ENCODE measurements around the gene DEXI. TPM values are rescaled to one million over a fixed set of nuclear protein-coding genes. Genes with fewer than 3 reads are reported as not detected.

The DEXI gene
- total RNA-seq, 1 donor = 34.0 TPM

GRCh38 chr16:10965440-10966061 lies 23.3 kb upstream of the DEXI start:
- no peaks in the 10 kb centered on the region for H3K9me3 ChIP-seq (ENCODE audit: low read depth, low read length)
- no peak overlapping the region for H3K4me3 ChIP-seq (ENCODE audit: insufficient read depth, low read length)
- no peak overlapping the region for H2AFZ ChIP-seq (ENCODE audit: low read length)
- peaks cover 16% of the 10 kb centered on the region for H4K20me1 ChIP-seq (ENCODE audit: insufficient read depth, low read length)
- no peak overlapping the region for H3K4me2 ChIP-seq (ENCODE audit: insufficient read depth, low read length)
- TF ChIP-seq, protein P1, sequence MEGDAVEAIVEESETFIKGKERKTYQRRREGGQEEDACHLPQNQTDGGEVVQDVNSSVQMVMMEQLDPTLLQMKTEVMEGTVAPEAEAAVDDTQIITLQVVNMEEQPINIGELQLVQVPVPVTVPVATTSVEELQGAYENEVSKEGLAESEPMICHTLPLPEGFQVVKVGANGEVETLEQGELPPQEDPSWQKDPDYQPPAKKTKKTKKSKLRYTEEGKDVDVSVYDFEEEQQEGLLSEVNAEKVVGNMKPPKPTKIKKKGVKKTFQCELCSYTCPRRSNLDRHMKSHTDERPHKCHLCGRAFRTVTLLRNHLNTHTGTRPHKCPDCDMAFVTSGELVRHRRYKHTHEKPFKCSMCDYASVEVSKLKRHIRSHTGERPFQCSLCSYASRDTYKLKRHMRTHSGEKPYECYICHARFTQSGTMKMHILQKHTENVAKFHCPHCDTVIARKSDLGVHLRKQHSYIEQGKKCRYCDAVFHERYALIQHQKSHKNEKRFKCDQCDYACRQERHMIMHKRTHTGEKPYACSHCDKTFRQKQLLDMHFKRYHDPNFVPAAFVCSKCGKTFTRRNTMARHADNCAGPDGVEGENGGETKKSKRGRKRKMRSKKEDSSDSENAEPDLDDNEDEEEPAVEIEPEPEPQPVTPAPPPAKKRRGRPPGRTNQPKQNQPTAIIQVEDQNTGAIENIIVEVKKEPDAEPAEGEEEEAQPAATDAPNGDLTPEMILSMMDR (IDR thresholded peaks at IDR 0.05; ENCODE audit: extremely low read depth, low read depth, low read length) = no peak
- peaks cover 3% of the 10 kb centered on the region for H3K79me2 ChIP-seq (ENCODE audit: insufficient read depth, low read length)
- no peaks in the 10 kb centered on the region for H3K27me3 ChIP-seq (ENCODE audit: insufficient read depth, low read length)
- H3K27ac ChIP-seq (ENCODE audit: low read depth, low read length) = no peak overlapping the region
- H3K4me1 ChIP-seq (ENCODE audit: insufficient read depth, low read length) = peaks cover 17% of the 10 kb centered on the region
- peaks cover 14% of the 10 kb centered on the region for H3K36me3 ChIP-seq (ENCODE audit: insufficient read depth, low read length)
- DNase-seq (ENCODE audit: insufficient read length, low spot score, missing footprints) = no peak

DNA sequence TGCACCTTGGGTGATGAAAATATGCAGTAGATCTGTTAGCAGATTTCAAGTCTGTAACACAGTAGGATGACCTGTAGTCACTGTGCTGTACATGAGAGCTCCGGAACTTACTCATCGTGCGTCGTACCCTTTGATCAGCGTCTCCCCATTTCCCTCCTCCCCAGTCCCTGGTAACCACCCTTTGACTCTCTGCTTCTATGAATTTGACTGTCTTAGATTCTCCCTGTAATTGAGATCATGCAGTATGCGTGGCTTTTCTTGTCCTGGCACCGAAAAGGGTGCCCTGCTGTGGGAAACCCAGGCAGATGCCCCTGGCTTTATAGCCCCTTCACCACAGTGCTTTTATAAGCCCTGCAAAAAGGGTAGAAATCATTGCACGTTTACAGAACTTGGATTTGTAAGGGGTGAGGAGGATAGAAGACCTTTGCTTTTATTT lies 22.6 kb upstream of the DEXI start:
- Histone ChIP-seq H3K4me3 (ENCODE audit: insufficient read depth, low read length) (no peak overlapping the region), H3K4me1 (ENCODE audit: insufficient read depth, low read length) (peaks cover 21% of the 10 kb centered on the region), H3K4me2 (ENCODE audit: insufficient read depth, low read length) (no peak overlapping the region), H3K27me3 (ENCODE audit: insufficient read depth, low read length) (no peaks in the 10 kb centered on the region), H3K79me2 (ENCODE audit: insufficient read depth, low read length) (peaks cover 3% of the 10 kb centered on the region), H4K20me1 (ENCODE audit: insufficient read depth, low read length) (peaks cover 16% of the 10 kb centered on the region), H3K36me3 (ENCODE audit: insufficient read depth, low read length) (peaks cover 14% of the 10 kb centered on the region), H2AFZ (ENCODE audit: low read length) (no peak overlapping the region), H3K27ac (ENCODE audit: low read depth, low read length) (no peak overlapping the region), H3K9me3 (ENCODE audit: low read depth, low read length) (no peaks in the 10 kb centered on the region)
- TF ChIP-seq, protein P1 (IDR thresholded peaks at IDR 0.05; ENCODE audit: extremely low read depth, low read depth, low read length) = no peak
- no peak for DNase-seq (ENCODE audit: insufficient read length, low spot score, missing footprints)

GRCh38 chr16:10964039-10964890 lies 22.0 kb upstream of the DEXI start:
- peak; percentile 94 for DNase-seq (ENCODE audit: insufficient read length, low spot score, missing footprints)
- H3K79me2 ChIP-seq (ENCODE audit: insufficient read depth, low read length) = peaks cover 3% of the 10 kb centered on the region
- H3K27ac ChIP-seq (ENCODE audit: low read depth, low read length) = peak overlapping the region; percentile 29
- TF ChIP-seq, protein P1 (IDR thresholded peaks at IDR 0.05; ENCODE audit: extremely low read depth, low read depth, low read length) = peak; percentile 98
- peaks cover 14% of the 10 kb centered on the region for H3K36me3 ChIP-seq (ENCODE audit: insufficient read depth, low read length)
- peaks cover 21% of the 10 kb centered on the region for H3K4me1 ChIP-seq (ENCODE audit: insufficient read depth, low read length)
- peak overlapping the region; percentile 40 for H3K4me3 ChIP-seq (ENCODE audit: insufficient read depth, low read length)
- H2AFZ ChIP-seq (ENCODE audit: low read length) = peak overlapping the region; percentile 68
- peak overlapping the region; percentile 70 for H3K4me2 ChIP-seq (ENCODE audit: insufficient read depth, low read length)
- peaks cover 16% of the 10 kb centered on the region for H4K20me1 ChIP-seq (ENCODE audit: insufficient read depth, low read length)
- H3K9me3 ChIP-seq (ENCODE audit: low read depth, low read length) = no peaks in the 10 kb centered on the region
- no peaks in the 10 kb centered on the region for H3K27me3 ChIP-seq (ENCODE audit: insufficient read depth, low read length)

DNA sequence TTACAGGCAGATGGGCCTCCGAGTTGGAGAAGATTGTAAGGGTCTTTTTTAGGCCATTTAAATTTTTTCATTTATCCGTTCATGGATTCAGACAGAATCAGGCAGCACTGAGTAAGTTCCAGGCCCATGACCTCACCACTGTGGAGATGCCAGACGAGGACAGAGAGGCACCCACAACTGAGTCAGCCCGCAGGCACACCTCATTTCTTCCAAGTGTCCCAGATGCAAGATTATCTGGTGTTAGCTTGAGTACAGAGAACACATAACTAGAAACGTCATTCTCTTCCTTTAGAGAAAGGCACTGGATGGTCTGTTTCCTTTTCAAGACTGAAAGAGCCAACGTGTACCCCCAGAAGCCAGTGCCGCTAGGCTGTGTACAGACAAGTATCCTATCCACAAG lies 19.0 kb upstream of the DEXI start:
- peak; percentile 90 for DNase-seq (ENCODE audit: insufficient read length, low spot score, missing footprints)
- Histone ChIP-seq H3K27ac (ENCODE audit: low read depth, low read length) (peak overlapping the region; percentile 81), H3K36me3 (ENCODE audit: insufficient read depth, low read length) (peaks cover 20% of the 10 kb centered on the region), H3K4me1 (ENCODE audit: insufficient read depth, low read length) (peaks cover 31% of the 10 kb centered on the region), H3K27me3 (ENCODE audit: insufficient read depth, low read length) (no peaks in the 10 kb centered on the region), H3K4me3 (ENCODE audit: insufficient read depth, low read length) (no peak overlapping the region), H4K20me1 (ENCODE audit: insufficient read depth, low read length) (peaks cover 18% of the 10 kb centered on the region), H3K9me3 (ENCODE audit: low read depth, low read length) (no peaks in the 10 kb centered on the region), H3K79me2 (ENCODE audit: insufficient read depth, low read length) (peaks cover 7% of the 10 kb centered on the region), H3K4me2 (ENCODE audit: insufficient read depth, low read length) (peak overlapping the region; percentile 61), H2AFZ (ENCODE audit: low read length) (no peak overlapping the region)
- TF ChIP-seq, protein P1 (IDR thresholded peaks at IDR 0.05; ENCODE audit: extremely low read depth, low read depth, low read length) = no peak
